ENCODE measurements around the gene SLC3A2.

SLC3A2 gene

GRCh38 chr11:62863687-62864335 lies 16.9 kb upstream of the SLC3A2 start:
- 0 out of 22 replicates have a peak overlapping the region, but pooled peaks of 1 of the 11 experiments have one; percentile 3 for H3K4me2 ChIP-seq
- no peak for TF ChIP-seq Cebpa-rat (IDR thresholded peaks at IDR 0.05)
- peaks cover 0 to 54% (median 22%) of the 10 kb centered on the region in 11 experiments; a peak in 10 of 22 replicates for H3K36me3 ChIP-seq
- no peaks in the 10 kb centered on the region for H3K9me3 ChIP-seq (replicated peaks in 1 of 11)
- H4K20me1 ChIP-seq: peaks cover 0 to 43% (median 16%) of the 10 kb centered on the region in 11 experiments; a peak in 11 of 22 replicates
- H3K27me3 ChIP-seq: no peaks in the 10 kb centered on the region
- H3K4me1 ChIP-seq: peaks cover 23 to 50% (median 37%) of the 10 kb centered on the region in 10 experiments
- no peak overlapping the region for H3K4me3 ChIP-seq
- H3K9ac ChIP-seq: peak overlapping the region in 5 of 11 experiments; percentile 3 to 38 (median 26); a peak in 3 of 22 replicates
- no peak overlapping the region for H3K27ac ChIP-seq

GRCh38 chr11:62865635-62866034 lies 15.1 kb upstream of the SLC3A2 start:
- peak overlapping the region in 2 of 11 experiments; percentile 9 to 37; a peak in 2 of 22 replicates for H3K4me2 ChIP-seq
- H4K20me1 ChIP-seq: peaks cover 0 to 43% (median 16%) of the 10 kb centered on the region in 11 experiments; a peak in 11 of 22 replicates
- no peaks in the 10 kb centered on the region for H3K9me3 ChIP-seq (replicated peaks in 1 of 11)
- H3K36me3 ChIP-seq: peaks cover 0 to 65% (median 28%) of the 10 kb centered on the region in 11 experiments; a peak in 12 of 22 replicates
- no peak overlapping the region for H3K27ac ChIP-seq
- no peak for TF ChIP-seq Cebpa-rat (IDR thresholded peaks at IDR 0.05)
- H3K9ac ChIP-seq: peak overlapping the region in 1 of 11 experiments; percentile 5; a peak in 1 of 22 replicates
- peaks cover 19 to 40% (median 28%) of the 10 kb centered on the region in 10 experiments for H3K4me1 ChIP-seq
- H3K4me3 ChIP-seq: no peak overlapping the region
- no peaks in the 10 kb centered on the region for H3K27me3 ChIP-seq

GRCh38 chr11:62874851-62875250 lies 5.8 kb upstream of the SLC3A2 start:
- no peak overlapping the region for H3K27ac ChIP-seq
- peaks cover 0 to 98% (median 82%) of the 10 kb centered on the region in 11 experiments; a peak in 21 of 22 replicates for H3K36me3 ChIP-seq
- TF ChIP-seq Cebpa-rat (IDR thresholded peaks at IDR 0.05): no peak

GRCh38 chr11:62875698-62876478 lies 4.8 kb upstream of the SLC3A2 start:
- no peak overlapping the region for H3K4me3 ChIP-seq
- peaks cover 0 to 13% (median 0%) of the 10 kb centered on the region in 11 experiments; a peak in 6 of 22 replicates for H4K20me1 ChIP-seq
- H3K27me3 ChIP-seq: no peaks in the 10 kb centered on the region
- no peaks in the 10 kb centered on the region for H3K9me3 ChIP-seq (replicated peaks in 1 of 11)
- TF ChIP-seq Cebpa-rat (IDR thresholded peaks at IDR 0.05): no peak
- peaks cover 0 to 88% (median 77%) of the 10 kb centered on the region in 11 experiments; a peak in 21 of 22 replicates for H3K36me3 ChIP-seq
- no peak overlapping the region for H3K27ac ChIP-seq
- H3K9ac ChIP-seq: peak overlapping the region in 5 of 11 experiments; percentile 9 to 33 (median 27); a peak in 4 of 22 replicates
- H3K4me1 ChIP-seq: peaks cover 16 to 20% (median 18%) of the 10 kb centered on the region in 10 experiments
- no peak overlapping the region for H3K4me2 ChIP-seq

More at GRCh38 chr11:62874851-62875250, 5.8 kb upstream of the SLC3A2 start:
- no peaks in the 10 kb centered on the region for H3K9me3 ChIP-seq (replicated peaks in 1 of 11)
- no peak overlapping the region for H3K4me3 ChIP-seq
- H3K9ac ChIP-seq: 0 out of 22 replicates have a peak overlapping the region, but pooled peaks of 2 of the 11 experiments have one; percentile 23 to 25
- H3K4me2 ChIP-seq: no peak overlapping the region
- H3K4me1 ChIP-seq: peaks cover 11 to 15% (median 12%) of the 10 kb centered on the region in 10 experiments
- no peaks in the 10 kb centered on the region for H3K27me3 ChIP-seq
- peaks cover 0 to 13% (median 0%) of the 10 kb centered on the region in 11 experiments; a peak in 6 of 22 replicates for H4K20me1 ChIP-seq

GRCh38 chr11:62876712-62877111 lies 4.0 kb upstream of the SLC3A2 start:
- no peak overlapping the region for H3K4me3 ChIP-seq
- H3K9ac ChIP-seq: peak overlapping the region in 1 of 11 experiments; percentile 9; a peak in 1 of 22 replicates
- H3K4me2 ChIP-seq: no peak overlapping the region
- H4K20me1 ChIP-seq: peaks cover 0 to 13% (median 0%) of the 10 kb centered on the region in 11 experiments; a peak in 9 of 22 replicates
- peaks cover 16 to 20% (median 18%) of the 10 kb centered on the region in 10 experiments for H3K4me1 ChIP-seq
- no peaks in the 10 kb centered on the region for H3K27me3 ChIP-seq
- H3K27ac ChIP-seq: no peak overlapping the region
- no peaks in the 10 kb centered on the region for H3K9me3 ChIP-seq (replicated peaks in 1 of 11)
- peaks cover 0 to 80% (median 69%) of the 10 kb centered on the region in 11 experiments; a peak in 21 of 22 replicates for H3K36me3 ChIP-seq
- no peak for TF ChIP-seq Cebpa-rat (IDR thresholded peaks at IDR 0.05)

- H3K4me3 ChIP-seq: peak overlapping the region; percentile 84 to 99 (median 94); a peak in 18 of 20 replicates
- H3K36me3 ChIP-seq: peaks cover 25 to 80% (median 69%) of the 10 kb centered on the region in 11 experiments
These were observed 1.3 kb upstream of the SLC3A2 start for GRCh38 chr11:62879235-62879978.

GRCh38 chr11:62880231-62880802 lies 379 bp upstream of the SLC3A2 start:
- peak overlapping the region; percentile 96 to 100 (median 99) for H3K9ac ChIP-seq
- H3K4me1 ChIP-seq: peaks cover 44 to 49% (median 47%) of the 10 kb centered on the region in 10 experiments
- peaks cover 34 to 80% (median 69%) of the 10 kb centered on the region in 11 experiments for H3K36me3 ChIP-seq
- peak overlapping the region; percentile 74 to 97 (median 92) for H3K4me2 ChIP-seq
- H3K27me3 ChIP-seq: no peaks in the 10 kb centered on the region
- TF ChIP-seq Cebpa-rat (IDR thresholded peaks at IDR 0.05): no peak
- peaks cover 26 to 43% (median 36%) of the 10 kb centered on the region in 11 experiments for H4K20me1 ChIP-seq
- H3K9me3 ChIP-seq (replicated peaks in 1 of 11): no peaks in the 10 kb centered on the region
- H3K4me3 ChIP-seq: peak overlapping the region; percentile 84 to 99 (median 94)
- H3K27ac ChIP-seq: peak overlapping the region; percentile 96 to 100 (median 99)

More at GRCh38 chr11:62879235-62879978, 1.3 kb upstream of the SLC3A2 start:
- no peaks in the 10 kb centered on the region for H3K27me3 ChIP-seq
- H3K9ac ChIP-seq: peak overlapping the region; percentile 96 to 100 (median 99)
- H3K9me3 ChIP-seq (replicated peaks in 1 of 11): no peaks in the 10 kb centered on the region
- H3K27ac ChIP-seq: peak overlapping the region; percentile 96 to 100 (median 99)
- H3K4me1 ChIP-seq: peaks cover 35 to 42% (median 39%) of the 10 kb centered on the region in 10 experiments
- TF ChIP-seq Cebpa-rat (IDR thresholded peaks at IDR 0.05): no peak
- peaks cover 17 to 34% (median 27%) of the 10 kb centered on the region in 11 experiments; a peak in 21 of 22 replicates for H4K20me1 ChIP-seq
- H3K4me2 ChIP-seq: peak overlapping the region; percentile 74 to 97 (median 92)
